Glomerular endothelial cell (primary cell): ENCODE results near the gene RIN3. TPM values are rescaled to one million over a fixed set of nuclear protein-coding genes. Genes with fewer than 3 reads are reported as not detected.
"Not testable (repeated sequence)": the region's sequence is repeated elsewhere in the genome, so short reads cannot be mapped to it uniquely, and the experiment has no call there.

Source experiments
- DNase-seq: peaks from one replicate; pipeline ENCODE4 v3.0.0-alpha.2; 2011; ENCODE audit warnings: low read depth, low spot score; ENCODE audit errors: extremely low read depth
- total RNA-seq: library from RNA; depleted of rRNA; stranded (reverse); fragments of >200 nt; gene quantifications from 2 replicates; pipeline ENCODE4 v1.2.3, GENCODE V29; 2015

RIN3 gene
- total RNA-seq, 1 donor from 2014 or later, result 51.1 TPM

- no peak for DNase-seq
Observed at GRCh38 chr14:92658160-92658559, 144.6 kb downstream of the RIN3 start.

- DNase-seq, result no peak
Observed at GRCh38 chr14:92658684-92659083, 145.1 kb downstream of the RIN3 start.

- DNase-seq, result no peak
Observed at GRCh38 chr14:92659765-92660561, 146.4 kb downstream of the RIN3 start.

GRCh38 chr14:92660571-92660970 lies 147.0 kb downstream of the RIN3 start:
- DNase-seq, result no peak

GRCh38 chr14:92663049-92663448 lies 149.5 kb downstream of the RIN3 start:
- DNase-seq, result no peak

GRCh38 chr14:92665661-92666110 lies 152.1 kb downstream of the RIN3 start:
- DNase-seq, result no peak

- DNase-seq, result no peak
Observed at GRCh38 chr14:92666251-92666650, 152.7 kb downstream of the RIN3 start.

GRCh38 chr14:92668276-92668973 lies 154.8 kb downstream of the RIN3 start:
- no peak for DNase-seq

GRCh38 chr14:92670160-92670559 lies 156.6 kb downstream of the RIN3 start:
- DNase-seq, result no peak

GRCh38 chr14:92670643-92671366 lies 157.2 kb downstream of the RIN3 start:
- no peak for DNase-seq

- no peak for DNase-seq
Observed at GRCh38 chr14:92673601-92674150, 160.1 kb downstream of the RIN3 start.

- no peak for DNase-seq
Observed at GRCh38 chr14:92675421-92675820, 161.8 kb downstream of the RIN3 start.

GRCh38 chr14:92675976-92676375 lies 162.4 kb downstream of the RIN3 start:
- no peak for DNase-seq

- no peak for DNase-seq
Observed at GRCh38 chr14:92676403-92677086, 163.0 kb downstream of the RIN3 start.

GRCh38 chr14:92677087-92677668 lies 163.6 kb downstream of the RIN3 start:
- no peak for DNase-seq

- no peak for DNase-seq
Observed at GRCh38 chr14:92677955-92678354, 164.4 kb downstream of the RIN3 start.

- DNase-seq, result no peak
Observed at GRCh38 chr14:92678766-92679165, 165.2 kb downstream of the RIN3 start.

- DNase-seq, result no peak
Observed at GRCh38 chr14:92679246-92679645, 165.7 kb downstream of the RIN3 start.

GRCh38 chr14:92680330-92680729 lies 166.7 kb downstream of the RIN3 start:
- DNase-seq, result not testable (repeated sequence)
